Embryonic facial prominence (tissue), 1 donor: ENCODE results near the gene MTMR12.

Experiments
- DNase-seq: peaks from one replicate; pipeline ENCODE4 v3.0.0-alpha.2; 2016; ENCODE audit errors: extremely low spot score

Gene MTMR12, protein sequence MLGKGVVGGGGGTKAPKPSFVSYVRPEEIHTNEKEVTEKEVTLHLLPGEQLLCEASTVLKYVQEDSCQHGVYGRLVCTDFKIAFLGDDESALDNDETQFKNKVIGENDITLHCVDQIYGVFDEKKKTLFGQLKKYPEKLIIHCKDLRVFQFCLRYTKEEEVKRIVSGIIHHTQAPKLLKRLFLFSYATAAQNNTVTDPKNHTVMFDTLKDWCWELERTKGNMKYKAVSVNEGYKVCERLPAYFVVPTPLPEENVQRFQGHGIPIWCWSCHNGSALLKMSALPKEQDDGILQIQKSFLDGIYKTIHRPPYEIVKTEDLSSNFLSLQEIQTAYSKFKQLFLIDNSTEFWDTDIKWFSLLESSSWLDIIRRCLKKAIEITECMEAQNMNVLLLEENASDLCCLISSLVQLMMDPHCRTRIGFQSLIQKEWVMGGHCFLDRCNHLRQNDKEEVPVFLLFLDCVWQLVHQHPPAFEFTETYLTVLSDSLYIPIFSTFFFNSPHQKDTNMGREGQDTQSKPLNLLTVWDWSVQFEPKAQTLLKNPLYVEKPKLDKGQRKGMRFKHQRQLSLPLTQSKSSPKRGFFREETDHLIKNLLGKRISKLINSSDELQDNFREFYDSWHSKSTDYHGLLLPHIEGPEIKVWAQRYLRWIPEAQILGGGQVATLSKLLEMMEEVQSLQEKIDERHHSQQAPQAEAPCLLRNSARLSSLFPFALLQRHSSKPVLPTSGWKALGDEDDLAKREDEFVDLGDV

DNA sequence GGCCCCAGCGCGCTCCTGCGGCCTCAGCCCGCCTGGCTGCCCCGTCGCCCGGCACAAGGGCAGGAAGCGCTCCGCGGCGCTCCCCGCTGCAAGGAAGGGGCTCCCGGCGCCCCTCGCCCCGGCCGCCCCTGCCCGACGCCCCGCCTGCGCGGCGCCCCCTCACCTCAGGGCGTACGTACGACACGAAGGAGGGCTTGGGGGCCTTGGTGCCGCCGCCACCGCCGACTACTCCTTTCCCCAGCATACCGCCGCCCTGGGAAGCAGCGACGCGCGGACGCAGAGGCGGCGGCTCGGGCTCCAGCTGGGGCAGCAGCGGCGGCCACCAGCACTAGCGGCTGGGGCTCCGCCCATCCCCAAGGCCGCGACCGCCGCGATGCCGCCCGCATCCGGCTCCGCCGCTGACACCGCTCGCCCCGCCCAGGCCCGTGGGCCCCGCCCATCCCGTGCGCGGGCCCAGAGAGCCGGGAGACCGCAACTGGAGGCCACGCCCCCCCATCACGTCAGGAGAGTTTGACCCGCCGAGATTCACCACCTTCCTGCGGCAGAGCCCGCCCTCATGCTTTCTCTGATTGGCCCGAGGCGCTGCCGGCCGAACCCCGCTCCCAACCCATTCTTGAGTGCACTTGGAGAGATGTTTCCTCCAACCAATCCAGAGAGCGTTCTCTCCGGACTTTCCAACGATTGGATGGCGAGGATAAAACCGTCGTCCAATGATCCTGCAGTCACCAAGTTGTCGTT lies at the start of gene MTMR12:
TSS of gene MTMR12 (minus strand) at position 345 of the 738 bp plus-strand sequence. CDS start at position 244, 101 bp downstream.
- peak; percentile 99 for DNase-seq

DNA sequence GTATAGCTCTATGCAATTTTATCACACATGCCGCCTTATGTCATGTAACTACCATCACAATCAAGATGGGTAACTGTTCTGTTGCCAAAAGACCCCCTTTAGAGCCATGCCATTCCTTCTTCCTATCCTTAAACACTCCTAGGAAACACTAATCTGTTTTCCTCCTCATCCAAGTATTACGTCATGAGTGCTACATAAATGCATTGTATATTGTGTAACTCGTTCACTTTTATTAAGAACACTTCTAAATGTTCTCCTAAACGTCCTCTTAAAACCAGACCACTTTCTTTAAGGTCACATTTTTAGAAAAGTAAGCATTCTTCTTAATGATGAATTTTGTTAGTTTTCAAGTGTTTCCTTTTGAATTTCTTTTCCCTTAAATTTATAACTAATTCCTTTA lies 49.8 kb upstream of the MTMR12 start:
- no peak for DNase-seq

DNA sequence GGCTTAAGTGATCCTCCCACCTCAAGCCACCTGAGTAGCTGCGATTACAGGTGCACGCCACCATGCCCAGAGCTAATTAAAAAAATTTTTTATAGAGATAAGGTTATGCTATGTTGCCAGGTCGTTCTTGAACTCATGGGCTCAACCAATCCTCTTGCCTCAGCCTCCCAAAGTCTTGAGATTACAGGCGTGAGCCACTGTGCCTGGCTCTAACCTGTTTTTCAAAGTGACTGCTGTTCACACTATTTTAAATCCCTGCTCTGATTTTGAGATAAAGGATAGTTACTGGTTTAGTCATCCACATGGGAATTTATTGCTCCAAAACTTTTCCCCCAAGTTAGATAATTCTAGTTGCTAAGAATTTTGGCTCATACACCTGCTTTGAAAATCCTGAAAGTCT lies 48.2 kb upstream of the MTMR12 start:
- no peak for DNase-seq

DNA sequence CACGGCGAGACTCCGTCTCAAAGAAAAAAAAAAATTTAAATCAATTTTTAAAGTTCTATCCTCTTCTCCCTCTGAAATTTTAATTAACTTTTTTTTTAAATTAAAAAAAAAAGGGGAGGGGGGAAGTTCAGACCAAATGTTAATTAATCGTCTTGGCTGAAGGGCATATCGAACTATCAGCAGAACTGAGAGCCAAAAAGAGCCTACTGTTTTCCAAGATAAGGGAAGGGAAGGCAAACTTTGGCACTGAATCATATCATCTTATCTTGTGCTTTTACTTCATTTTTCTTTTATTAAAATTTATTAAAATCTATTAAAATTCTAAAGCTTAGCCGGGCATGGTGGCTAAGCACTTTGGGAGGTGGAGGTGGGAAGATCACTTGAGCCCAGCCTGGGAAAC lies 45.9 kb upstream of the MTMR12 start:
- DNase-seq: no peak

DNA sequence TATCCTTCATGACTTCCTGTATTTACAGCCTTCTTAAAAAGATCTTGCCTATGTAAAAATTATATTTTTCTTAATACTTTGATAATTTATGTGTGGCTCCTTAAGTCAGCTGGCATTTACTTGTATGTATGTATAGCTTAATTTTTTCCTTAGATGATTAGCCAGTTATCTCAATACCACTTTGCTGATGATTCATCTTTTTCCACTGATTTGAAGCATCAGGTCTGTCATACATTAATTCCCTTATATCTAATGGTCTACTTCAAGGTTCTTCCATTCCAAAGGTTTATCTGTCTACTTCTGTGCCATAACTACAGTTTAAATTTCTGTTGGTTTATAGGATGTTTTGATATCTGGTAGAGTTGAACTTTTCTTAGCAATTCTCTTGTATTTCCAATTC lies 44.9 kb upstream of the MTMR12 start:
- no peak for DNase-seq

DNA sequence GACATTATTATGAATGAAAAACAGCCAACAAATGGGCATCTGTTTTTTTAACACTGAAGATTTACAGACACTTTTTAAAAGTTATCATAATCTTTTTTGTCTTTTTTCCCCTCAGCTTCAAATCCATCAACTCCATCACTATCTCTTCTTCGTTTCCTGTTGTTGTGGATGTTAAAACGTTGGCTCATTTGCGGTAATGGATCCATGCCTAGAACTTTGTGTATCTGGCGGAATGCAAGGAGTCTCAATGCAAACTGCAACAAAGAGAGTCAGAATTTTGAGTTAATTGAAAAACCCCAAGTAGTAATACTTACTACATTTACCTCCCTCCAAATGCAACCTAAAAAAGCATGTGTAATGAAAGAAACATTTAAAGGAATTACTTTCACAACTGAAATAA lies 42.9 kb upstream of the MTMR12 start:
- DNase-seq: no peak

DNA sequence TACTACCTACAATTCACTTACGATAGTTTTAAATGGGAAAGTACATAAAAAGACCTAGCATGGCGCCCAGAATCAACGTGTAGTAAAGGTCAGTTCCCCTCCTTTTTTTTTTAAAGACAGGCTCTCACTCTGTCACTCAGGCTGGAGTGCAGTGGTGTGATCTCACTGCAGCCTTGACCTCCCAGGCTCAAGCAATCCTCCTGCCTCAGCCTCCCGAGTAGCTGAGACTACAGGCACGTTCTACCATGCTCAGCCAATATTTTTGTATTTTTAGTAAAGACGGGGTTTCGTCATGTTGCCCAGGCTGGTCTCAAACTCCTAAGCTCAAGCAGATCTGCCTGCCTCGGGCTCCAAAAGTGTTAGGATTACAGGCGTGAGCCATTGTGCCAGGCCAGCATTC lies 40.7 kb upstream of the MTMR12 start:
- DNase-seq: no peak

DNA sequence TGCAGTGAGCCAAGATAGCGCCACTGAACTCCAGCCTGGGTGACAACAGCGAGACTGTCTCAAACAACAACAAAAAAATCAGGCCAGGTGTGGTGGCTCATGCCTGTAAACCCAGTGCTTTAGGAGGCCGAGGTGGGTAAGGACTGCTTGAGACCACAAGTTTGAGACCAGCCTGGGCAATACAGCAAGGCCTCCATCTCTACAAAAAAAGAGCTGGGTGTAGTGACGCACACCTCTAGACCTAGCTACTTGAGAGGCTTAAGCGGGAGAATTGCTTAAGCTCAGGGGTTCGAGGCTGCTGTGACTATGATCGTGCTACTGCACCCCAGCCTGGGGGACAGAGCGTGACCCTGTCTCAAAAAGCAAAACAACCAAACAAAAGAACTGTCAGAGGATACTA lies 39.9 kb upstream of the MTMR12 start:
- DNase-seq: no peak

DNA sequence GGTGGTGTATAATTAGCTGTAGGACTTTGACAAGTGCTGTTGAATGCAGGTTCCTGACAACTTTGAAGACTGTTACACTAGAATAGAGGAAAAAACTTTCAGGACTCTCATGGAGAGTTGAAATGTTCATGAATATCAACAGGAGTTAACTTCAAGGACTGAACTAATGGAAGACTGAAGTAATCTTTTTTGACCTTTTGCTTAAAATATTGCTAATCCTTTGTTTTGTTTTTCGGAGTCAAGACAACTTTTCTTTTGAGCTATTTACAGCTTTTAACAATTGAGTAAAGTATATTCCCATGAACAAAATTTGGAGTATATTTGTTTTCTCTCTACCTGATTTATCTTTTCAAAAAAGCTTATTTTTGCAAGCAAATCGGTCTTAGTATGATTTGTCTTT lies 34.1 kb upstream of the MTMR12 start:
- DNase-seq: no peak

DNA sequence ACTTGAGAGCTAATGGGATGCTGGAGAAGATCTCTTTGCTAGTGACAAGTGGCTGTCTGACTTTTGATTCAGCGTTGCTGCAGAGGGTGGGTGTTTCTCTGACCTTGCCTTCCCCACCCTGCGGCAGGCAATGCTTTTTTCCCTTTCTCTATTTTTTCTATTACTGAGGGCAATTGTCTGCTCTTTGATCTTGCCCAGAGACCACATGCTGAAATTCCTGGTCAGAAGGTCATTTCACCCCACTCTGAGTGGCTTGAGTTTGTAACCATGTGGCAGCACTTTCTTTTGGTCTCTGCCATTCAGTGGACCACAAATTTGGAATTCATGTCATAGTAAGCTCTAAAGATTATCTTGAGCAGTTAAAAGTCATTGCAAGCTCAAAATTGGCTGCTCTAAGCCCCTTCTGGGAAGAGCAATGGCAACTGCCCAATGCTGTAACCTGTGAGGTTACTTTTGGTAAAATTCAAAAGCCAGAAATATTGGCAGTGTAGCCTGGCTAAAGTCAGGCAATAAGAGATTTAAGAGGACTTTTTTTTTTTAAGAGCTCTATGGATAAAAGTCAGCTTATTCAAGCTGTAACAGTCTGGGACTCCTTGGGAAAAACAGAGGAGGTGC lies 30.4 kb upstream of the MTMR12 start:
- DNase-seq: no peak

DNA sequence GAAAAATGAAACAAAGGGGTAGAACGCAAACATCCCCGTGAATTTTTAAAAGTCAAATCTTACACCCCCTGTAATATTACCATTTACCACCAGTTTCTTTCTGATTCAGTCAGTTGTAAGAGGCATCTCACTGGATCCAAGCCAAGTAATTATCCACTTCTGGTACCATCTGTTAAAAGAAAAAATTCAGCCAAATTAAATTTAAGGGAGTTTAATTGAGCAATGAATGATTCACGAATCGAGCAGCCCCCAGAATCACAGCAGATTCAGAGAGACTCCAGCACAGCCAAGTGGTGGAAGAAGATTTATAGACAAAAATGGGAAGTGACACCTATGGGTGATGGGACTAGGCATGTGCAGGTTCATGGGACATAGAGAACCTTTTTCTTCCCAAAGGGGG lies 29.9 kb upstream of the MTMR12 start:
- DNase-seq: no peak

DNA sequence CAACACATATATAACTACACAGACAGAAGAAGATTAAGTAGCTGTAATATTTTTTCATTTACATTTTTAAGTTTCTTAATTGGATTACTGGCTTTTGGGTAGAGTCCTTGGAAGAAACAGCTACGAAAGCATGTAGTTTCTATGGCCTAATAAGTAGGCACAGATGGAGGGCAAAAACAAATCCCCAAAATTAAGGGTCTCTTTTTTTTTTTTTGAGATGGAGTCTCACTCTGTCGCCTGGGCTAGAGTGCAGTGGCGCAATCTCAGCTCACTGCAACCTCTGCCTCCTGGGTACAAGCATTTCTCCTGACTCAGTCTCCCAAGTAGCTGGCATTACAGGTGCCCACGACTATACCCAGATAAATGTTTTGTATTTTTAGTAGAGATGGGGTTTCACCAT lies 27.1 kb upstream of the MTMR12 start:
- DNase-seq: no peak

DNA sequence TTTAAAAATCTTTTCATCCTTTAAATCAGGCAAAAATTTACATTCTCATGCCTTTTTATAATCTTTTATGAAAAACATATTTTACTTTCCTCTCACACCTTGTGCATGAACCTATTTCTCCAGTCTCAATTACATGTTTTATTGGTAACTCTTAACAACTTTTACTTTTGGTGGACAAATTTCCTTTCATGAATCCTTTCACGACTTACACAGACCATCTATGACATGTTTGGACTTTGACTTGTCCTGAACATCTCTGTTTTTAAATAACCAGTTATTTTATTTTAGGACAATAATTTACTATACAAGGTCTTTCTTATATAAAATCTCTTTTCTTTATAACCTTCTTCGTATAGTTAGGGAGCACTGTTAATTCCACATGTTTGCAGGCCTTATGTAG lies 26.5 kb upstream of the MTMR12 start:
- DNase-seq: no peak

DNA sequence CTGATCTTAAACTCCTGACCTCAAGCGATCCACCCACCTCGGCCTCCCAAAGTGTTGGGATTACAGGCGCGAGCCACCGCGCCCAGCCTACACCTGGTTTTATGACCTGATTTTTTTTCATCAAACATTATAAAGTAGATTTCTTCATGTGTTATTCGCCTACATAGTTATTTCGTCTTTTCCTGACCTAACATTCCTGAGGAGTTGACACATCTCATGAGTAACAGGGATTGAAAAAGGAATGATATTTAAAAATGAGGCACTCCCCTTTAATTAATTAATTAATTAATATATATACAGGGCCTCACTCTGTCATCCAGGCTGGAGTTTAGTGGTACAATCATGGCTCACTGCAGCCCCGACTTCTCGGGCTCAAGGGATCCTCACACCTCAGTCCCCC lies 20.2 kb upstream of the MTMR12 start:
- no peak for DNase-seq

DNA sequence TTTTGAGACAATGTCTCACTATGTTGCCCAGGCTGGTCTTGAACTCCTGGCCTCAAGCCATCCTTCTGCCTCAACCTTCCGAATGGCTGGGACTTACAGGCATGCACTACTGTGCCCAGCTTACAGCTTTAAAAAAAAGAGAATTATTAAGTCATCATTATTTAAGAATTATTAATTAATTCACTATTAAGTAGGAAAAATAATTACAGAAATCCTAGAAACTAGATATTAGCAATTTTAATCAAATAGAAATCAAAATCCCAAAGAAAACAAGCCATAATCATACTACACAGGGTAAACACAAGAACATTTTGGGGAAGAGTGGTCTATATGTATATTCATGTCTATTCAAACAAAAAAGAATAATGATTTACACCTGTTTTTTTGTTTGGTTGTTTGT lies 19.6 kb upstream of the MTMR12 start:
- DNase-seq: no peak

DNA sequence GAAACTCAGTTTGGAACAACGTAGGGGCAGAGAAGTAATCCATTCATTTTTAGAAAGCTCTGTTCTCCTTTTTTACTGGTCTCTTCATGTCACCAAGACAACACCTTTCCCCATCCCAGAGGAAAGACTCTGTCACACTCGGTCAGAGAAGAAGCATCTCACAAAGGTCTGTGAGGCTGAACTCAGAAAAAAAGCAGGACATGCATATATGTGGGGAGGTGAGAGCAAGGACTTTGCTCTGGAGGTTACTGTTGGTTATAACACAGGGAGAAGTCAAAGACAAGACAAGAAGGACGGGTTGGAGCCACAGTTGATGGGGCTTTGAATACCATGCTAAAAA lies 19.2 kb upstream of the MTMR12 start:
- no peak for DNase-seq

DNA sequence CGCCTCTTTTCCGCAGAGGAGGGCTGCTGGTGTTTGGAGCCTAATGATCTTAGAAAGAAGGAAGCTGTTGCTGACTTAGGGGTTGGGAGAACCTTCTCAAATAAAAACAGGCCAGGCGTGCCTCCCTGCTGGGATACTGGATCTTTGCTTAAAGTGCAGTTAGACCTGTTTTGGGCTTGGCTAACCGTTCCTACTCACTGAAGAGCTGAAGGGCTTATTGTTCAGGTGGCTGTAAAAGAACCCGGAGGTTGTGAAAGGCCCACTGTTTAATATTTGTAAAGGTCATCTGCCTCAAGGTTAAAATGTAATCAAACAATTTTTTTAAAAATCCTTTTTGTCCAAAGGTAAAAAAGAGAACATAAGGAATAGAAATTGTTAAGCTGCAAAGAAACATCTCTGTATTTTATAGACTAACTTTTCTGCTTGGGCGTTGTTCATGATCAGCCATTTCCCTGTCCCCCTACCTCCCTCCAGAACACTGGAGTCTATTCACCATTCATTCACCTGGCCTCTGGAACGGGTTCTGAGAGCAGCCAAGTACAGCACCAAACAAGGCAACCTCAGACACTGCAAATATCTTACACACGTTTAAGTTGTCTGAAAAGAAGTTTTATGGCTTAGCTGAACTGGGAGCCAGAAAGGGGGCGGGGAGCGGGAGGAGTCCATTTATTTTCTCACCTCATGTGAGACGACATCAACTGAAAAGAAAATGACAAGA lies 18.6 kb upstream of the MTMR12 start:
- DNase-seq: peak; percentile 48

DNA sequence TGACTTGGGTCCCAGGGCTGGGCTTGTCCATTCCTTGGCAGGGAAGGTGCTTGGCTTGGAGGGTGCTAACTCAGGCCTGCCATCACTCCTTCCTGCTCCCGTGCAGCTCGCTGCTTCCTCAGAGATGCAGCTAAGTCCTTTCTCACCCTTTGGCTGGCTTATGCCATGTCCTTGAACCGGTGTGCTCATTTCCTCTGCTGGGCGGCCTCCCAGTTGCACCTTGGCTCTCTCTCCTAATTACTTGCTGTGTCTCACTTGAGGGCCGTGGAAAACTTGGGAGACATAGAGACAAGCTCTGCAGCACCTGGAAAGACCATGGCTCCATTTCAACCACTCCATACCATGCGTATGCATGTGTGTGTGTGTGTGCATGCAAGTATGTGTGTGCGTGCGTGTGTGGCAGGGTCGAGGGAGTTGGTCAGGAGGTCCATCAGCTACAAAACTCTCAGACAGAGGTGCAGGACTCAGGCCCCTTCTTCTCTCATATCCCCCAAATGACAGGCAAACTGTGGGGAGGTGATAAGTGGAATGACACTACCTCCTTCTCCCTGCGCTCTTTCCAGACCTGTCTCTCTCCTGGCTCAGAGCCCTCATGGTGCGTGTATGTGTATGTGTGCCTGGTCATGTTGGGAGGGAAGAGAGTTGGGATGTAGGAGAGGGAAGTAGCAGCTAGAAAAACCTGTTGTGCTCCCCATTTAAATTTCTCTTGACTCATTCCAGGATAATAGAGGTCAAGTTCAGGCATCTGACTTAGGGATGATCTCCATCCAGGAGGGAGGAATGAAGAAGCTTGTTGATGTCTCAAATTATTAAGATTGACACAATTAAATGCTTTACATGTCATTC lies 17.6 kb upstream of the MTMR12 start:
- no peak for DNase-seq

DNA sequence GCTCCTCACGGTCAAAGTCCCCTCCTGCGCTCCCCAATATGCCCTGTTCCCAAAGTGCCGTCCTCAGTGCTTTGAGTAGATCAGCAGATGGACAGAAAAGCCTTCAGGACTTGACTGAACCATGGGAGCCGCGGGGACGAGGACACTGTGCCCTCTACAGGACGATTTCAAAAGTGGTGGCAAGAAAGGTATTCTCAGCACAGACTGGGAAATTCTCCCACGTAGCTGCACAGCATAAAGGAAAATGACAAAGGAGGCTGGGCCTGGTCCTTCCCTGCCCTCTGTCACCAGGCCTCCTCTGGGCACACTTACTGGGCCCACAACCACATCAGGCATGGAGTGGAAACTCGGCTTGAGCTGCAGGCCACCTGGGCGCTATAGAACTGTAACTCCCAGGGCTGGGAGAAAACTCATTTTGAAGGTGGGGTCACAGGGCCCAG lies 16.7 kb upstream of the MTMR12 start:
- no peak for DNase-seq

DNA sequence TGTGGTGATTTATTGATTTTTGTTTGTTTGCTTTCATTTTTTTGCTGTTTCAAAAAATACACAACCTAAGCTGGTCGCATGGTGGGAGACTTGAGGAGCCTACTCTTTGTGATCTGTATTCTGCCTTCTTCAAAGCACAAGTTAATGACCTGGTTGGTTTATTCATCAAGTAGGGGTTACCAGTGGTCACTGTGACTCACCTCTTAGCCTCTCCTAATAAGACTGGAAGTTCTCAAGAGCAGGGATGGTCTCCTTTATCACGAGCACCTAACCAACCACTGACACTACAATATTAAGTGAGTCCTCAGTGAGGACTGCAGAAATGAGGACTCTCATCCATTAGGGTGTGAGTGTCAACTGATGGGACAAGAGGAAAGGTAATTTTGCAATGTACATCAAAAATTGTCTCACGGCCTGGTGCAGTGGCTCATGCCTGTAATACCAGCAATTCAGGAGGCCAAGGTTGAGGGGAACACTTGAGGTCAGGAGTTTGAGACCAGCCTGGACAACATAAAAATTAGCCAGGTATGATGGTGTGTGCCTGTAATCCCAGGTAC lies 13.6 kb upstream of the MTMR12 start:
- no peak for DNase-seq
